GM06990 (cell line): ENCODE results near the gene DTD1.

Experiments
- DNase-seq: peaks from one replicate; pipeline ENCODE4 v3.0.0-alpha.2; 2011; ENCODE audit not compliant: insufficient read length; ENCODE audit errors: extremely low read depth
- H3K27me3 ChIP-seq: replicated peaks from 2 replicates; pipeline ENCODE4 v1.6.0; 2011; ENCODE audit warnings: low read length; ENCODE audit not compliant: control insufficient read depth, insufficient read depth
- H3K36me3 ChIP-seq: 2 replicates; pipeline ENCODE4 v1.5.1; 2011; ENCODE audit warnings: low read length; ENCODE audit not compliant: control insufficient read depth, insufficient read depth
- H3K4me3 ChIP-seq: replicated peaks from 2 replicates; pipeline ENCODE4 v1.5.1; 2011; ENCODE audit warnings: low read depth, mild to moderate bottlenecking, control low read depth, low read length
- CTCF ChIP-seq: IDR thresholded peaks from 2 replicates; pipeline ENCODE4 v1.5.1; 2011; ENCODE audit warnings: low read length, control low read depth, mild to moderate bottlenecking, inconsistent platforms; ENCODE audit not compliant: insufficient read depth, poor library complexity, severe bottlenecking

The DTD1 gene

GRCh38 chr20:18808712-18809111, 220.9 kb downstream of the DTD1 start:
- no peak for DNase-seq
- no peak for TF ChIP-seq CTCF
- no peaks in the 10 kb centered on the region for H3K27me3 ChIP-seq
- H3K4me3 ChIP-seq, result no peak overlapping the region
- no peaks in the 10 kb centered on the region for H3K36me3 ChIP-seq

- no peak for TF ChIP-seq CTCF
- Histone ChIP-seq H3K4me3 (no peak overlapping the region), H3K27me3 (no peaks in the 10 kb centered on the region), H3K36me3 (no peaks in the 10 kb centered on the region)
- no peak for DNase-seq
These were observed 223.3 kb downstream of the DTD1 start for GRCh38 chr20:18811186-18811585.

- H3K4me3 ChIP-seq, result no peak overlapping the region
- H3K36me3 ChIP-seq, result no peaks in the 10 kb centered on the region
- no peaks in the 10 kb centered on the region for H3K27me3 ChIP-seq
- DNase-seq, result no peak
- TF ChIP-seq CTCF, result no peak
These were observed 224.1 kb downstream of the DTD1 start for GRCh38 chr20:18811904-18812303.

GRCh38 chr20:18813483-18813882, 225.6 kb downstream of the DTD1 start, which contains the start of gene SCP2D1:
Gene SCP2D1, plus strand, starts transcription at chr20:18813783. Its CDS starts 33 bp downstream, at chr20:18813816.
- no peak for TF ChIP-seq CTCF
- Histone ChIP-seq H3K4me3 (no peak within 1 kb of the TSS), H3K36me3 (no peaks in the 10 kb centered on the region), H3K27me3 (no peaks in the 10 kb centered on the region)
- no peak for DNase-seq

GRCh38 chr20:18815194-18815942, 227.5 kb downstream of the DTD1 start:
- no peak overlapping the region for H3K4me3 ChIP-seq
- no peak for TF ChIP-seq CTCF
- no peaks in the 10 kb centered on the region for H3K36me3 ChIP-seq
- H3K27me3 ChIP-seq, result no peaks in the 10 kb centered on the region
- DNase-seq, result no peak
